SJCRH30 (cell line): ENCODE results near the gene RASA3. TPM values are rescaled to one million over a fixed set of nuclear protein-coding genes. Genes with fewer than 3 reads are reported as not detected.
"Not testable (repeated sequence)": the region's sequence is repeated elsewhere in the genome, so short reads cannot be mapped to it uniquely, and the experiment has no call there.

Experiments
- DNase-seq, 2 experiments: peaks; one replicate each; pipeline ENCODE4 v3.0.0-alpha.2; 2015 to 2020
- H3K27ac ChIP-seq: fragments of 250-450 bp; sonication (Bioruptor Pico); 2 replicates; pipeline ENCODE4 v1.5.1; 2020; ENCODE audit warnings: mild to moderate bottlenecking, moderate library complexity
- H3K27me3 ChIP-seq: fragments of 250-450 bp; sonication (Bioruptor Pico); 2 replicates; pipeline ENCODE4 v1.5.1; 2020; ENCODE audit warnings: mild to moderate bottlenecking, moderate library complexity
- H3K36me3 ChIP-seq: fragments of 250-450 bp; sonication (Bioruptor Pico); 2 replicates; pipeline ENCODE4 v1.5.1; 2020; ENCODE audit warnings: mild to moderate bottlenecking, moderate library complexity
- H3K4me1 ChIP-seq: fragments of 250-450 bp; sonication (Bioruptor Pico); 2 replicates; pipeline ENCODE4 v1.5.1; 2020; ENCODE audit warnings: mild to moderate bottlenecking, moderate library complexity
- H3K4me3 ChIP-seq: fragments of 250-450 bp; sonication (Bioruptor Pico); 2 replicates; pipeline ENCODE4 v1.5.1; 2020; ENCODE audit warnings: mild to moderate bottlenecking, moderate library complexity
- H3K9me3 ChIP-seq: fragments of 250-450 bp; sonication (Bioruptor Pico); replicated peaks from 2 replicates; pipeline ENCODE4 v1.5.1; 2020; ENCODE audit warnings: mild to moderate bottlenecking, moderate library complexity
- total RNA-seq: library from RNA; depleted of rRNA; stranded (reverse); fragments of >200 nt; shearing (Covaris generic); gene quantifications from 2 replicates; pipeline ENCODE4 v1.2.3, GENCODE V29; 2014

The RASA3 gene
- total RNA-seq, 1 experiment from 2014 or later: 20.5 TPM

DNA sequence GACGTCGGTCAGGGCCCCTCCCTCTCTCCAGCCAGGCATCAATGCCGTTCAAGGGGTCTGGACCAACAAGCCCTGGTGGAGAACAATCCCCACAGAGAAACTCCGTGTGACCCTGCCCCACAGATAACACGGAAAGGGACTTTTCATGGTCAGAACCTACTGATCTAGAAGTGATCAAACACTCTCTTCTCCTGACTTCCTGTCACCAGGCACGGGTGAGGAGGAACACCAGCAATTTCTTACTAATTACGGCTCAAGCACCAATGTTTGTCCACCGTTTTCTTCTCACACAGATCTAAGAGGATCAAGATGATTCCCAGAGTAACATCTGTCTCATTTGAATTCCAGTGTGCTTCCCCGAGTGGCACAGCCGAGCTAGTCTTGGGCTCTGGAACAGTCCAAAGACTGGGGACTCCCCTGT, 11.8 kb downstream of the RASA3 start:
- H3K9me3 ChIP-seq: no peaks in the 10 kb centered on the region
- no peak overlapping the region for H3K4me3 ChIP-seq
- H3K36me3 ChIP-seq: no peaks in the 10 kb centered on the region
- DNase-seq: no peak
- H3K27ac ChIP-seq: no peak overlapping the region
- H3K4me1 ChIP-seq: peaks cover 12% of the 10 kb centered on the region
- H3K27me3 ChIP-seq: no peaks in the 10 kb centered on the region

DNA sequence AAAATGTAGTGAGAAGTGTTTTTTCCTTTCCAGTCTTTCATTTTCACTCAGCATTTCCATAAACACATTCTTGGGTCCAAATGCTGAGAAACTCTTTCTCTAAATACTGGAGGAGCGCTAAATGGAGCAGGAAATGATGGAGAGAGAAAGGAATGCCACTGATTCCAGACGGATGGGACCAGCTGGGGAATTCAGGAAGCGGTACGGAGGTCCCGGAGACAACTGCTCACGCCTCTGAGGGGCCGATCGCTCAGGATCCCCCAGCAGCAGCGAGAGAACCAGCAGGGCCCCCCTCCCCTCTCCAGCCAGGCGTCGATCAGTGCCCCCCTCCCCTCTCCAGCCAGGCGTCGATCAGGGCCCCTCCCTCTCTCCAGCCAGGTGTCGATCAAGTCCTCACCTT, 13.2 kb downstream of the RASA3 start:
- Histone ChIP-seq H3K4me3 (peak overlapping the region; percentile 38), H3K9me3 (no peaks in the 10 kb centered on the region), H3K36me3 (no peaks in the 10 kb centered on the region), H3K27ac (peak overlapping the region; percentile 99), H3K4me1 (peaks cover 12% of the 10 kb centered on the region), H3K27me3 (no peaks in the 10 kb centered on the region)
- DNase-seq: peak; percentile 95 to 96

DNA sequence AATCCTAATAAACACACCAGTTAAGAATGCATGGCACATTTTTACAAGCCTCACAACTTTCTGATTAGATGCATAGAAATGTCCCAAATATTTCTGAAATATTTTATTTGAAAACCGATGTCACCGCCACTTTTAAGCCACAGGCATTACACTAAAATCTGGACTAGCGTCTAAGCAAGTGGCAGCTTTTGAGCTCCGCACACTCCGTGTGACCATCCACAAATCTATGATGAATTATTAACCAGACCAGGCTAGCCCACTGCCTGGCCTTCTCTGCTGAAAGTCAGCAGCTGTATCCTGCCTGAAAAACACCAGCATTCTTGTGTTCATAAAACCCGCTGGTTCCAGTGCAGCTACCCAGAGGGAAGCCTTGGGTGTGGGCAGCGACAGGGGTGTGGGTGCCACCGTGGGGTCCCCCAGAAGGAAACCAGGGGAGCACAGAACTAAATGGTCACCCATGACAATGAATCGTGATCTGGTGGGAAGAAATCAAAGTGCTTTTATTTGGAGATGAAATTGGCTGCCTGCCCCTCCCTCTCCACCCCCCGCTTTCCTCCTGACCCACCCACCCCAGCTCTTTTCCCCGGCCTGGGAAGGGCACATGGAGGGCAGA, 13.8 kb downstream of the RASA3 start:
- DNase-seq: peak; percentile 76 to 83
- Histone ChIP-seq H3K27me3 (no peaks in the 10 kb centered on the region), H3K4me3 (peak overlapping the region; percentile 38), H3K9me3 (no peaks in the 10 kb centered on the region), H3K4me1 (peaks cover 12% of the 10 kb centered on the region), H3K36me3 (no peaks in the 10 kb centered on the region), H3K27ac (peak overlapping the region; percentile 99)

DNA sequence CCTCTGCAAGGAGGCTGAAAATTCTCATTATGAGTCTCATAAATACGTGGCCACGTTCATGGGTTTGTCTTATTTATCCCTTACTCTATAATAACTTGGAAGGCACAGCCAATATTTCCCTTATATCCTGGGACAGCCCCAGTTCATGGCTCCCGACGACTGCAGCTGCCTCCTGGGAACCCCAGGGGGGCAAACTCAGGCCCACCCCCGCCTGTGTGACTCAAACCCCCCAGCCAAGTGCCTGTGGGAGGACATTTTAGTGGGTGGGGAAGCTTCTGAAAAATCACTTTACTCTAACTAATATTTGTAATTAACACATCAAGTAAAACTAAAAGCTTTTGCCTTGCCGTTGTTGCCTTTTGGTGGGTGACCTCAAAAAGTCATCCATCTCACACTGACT, 14.3 kb downstream of the RASA3 start:
- Histone ChIP-seq H3K4me1 (peaks cover 13% of the 10 kb centered on the region), H3K9me3 (no peaks in the 10 kb centered on the region), H3K27me3 (no peaks in the 10 kb centered on the region), H3K4me3 (peak overlapping the region; percentile 38), H3K36me3 (no peaks in the 10 kb centered on the region), H3K27ac (peak overlapping the region; percentile 99)
- DNase-seq: peak in 1 of 2 experiments; percentile 45

GRCh38 chr13:114117341-114117874, 15.0 kb downstream of the RASA3 start:
- H3K4me1 ChIP-seq: peaks cover 20% of the 10 kb centered on the region
- not testable (repeated sequence) for DNase-seq, H3K4me3 ChIP-seq, H3K27ac ChIP-seq, H3K36me3 ChIP-seq, H3K27me3 ChIP-seq, H3K9me3 ChIP-seq

GRCh38 chr13:114116734-114117133, 15.7 kb downstream of the RASA3 start:
- peaks cover 25% of the 10 kb centered on the region for H3K4me1 ChIP-seq
- DNase-seq: no peak
- H3K27ac ChIP-seq: no peak overlapping the region
- H3K36me3 ChIP-seq: no peaks in the 10 kb centered on the region
- H3K9me3 ChIP-seq: no peaks in the 10 kb centered on the region
- no peak overlapping the region for H3K4me3 ChIP-seq
- H3K27me3 ChIP-seq: no peaks in the 10 kb centered on the region

DNA sequence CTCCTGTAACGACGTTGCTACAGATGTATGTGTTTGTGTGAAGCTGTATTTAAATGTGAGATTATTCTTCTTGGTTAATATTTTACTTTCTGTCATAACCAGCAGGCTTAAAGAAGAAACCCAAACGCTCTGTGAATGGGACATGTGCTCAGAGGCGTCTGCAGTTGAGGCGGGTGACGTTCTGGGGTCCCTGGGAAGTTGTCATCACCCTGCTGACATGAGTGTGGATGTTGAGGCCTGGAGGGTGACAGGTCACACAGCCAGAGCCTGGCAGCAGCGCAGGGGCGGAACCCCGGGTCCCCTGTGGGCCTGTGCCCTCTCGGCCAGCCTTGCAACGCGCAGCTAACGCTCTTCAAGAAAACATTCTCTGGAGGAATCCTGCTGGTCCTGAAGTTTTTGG, 16.6 kb downstream of the RASA3 start:
- no peak for DNase-seq

DNA sequence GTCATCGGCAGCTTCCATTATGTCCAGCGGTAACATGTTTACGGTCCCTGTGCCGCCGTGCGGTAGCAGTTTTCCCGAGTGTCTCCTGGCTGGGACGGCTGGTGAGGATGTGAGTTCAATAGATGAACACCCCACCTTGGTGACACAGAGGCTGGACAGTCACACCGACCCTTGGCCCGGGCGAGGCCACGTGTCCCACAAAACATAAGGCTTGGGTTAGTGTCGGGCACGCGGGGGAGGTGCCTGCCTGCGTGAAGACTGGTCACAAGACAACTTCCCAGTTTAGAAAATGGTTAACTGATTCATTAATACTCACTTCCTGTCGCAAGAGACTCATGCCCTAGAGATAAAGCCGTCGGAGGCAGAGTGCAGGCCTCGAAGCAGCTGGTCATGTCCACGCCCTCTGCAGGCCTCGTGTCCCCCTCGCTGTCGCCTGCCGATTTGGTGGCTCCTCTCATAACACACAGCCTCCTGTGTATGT, 17.2 kb downstream of the RASA3 start:
- H3K4me3 ChIP-seq: no peak overlapping the region
- no peak overlapping the region for H3K27ac ChIP-seq
- no peaks in the 10 kb centered on the region for H3K36me3 ChIP-seq
- H3K9me3 ChIP-seq: no peaks in the 10 kb centered on the region
- H3K27me3 ChIP-seq: no peaks in the 10 kb centered on the region
- H3K4me1 ChIP-seq: peaks cover 26% of the 10 kb centered on the region
- no peak for DNase-seq

More for the DNA sequence above, 16.6 kb downstream of the RASA3 start:
- Histone ChIP-seq H3K27me3 (no peaks in the 10 kb centered on the region), H3K9me3 (no peaks in the 10 kb centered on the region), H3K36me3 (no peaks in the 10 kb centered on the region), H3K4me1 (peaks cover 24% of the 10 kb centered on the region), H3K27ac (no peak overlapping the region), H3K4me3 (no peak overlapping the region)

DNA sequence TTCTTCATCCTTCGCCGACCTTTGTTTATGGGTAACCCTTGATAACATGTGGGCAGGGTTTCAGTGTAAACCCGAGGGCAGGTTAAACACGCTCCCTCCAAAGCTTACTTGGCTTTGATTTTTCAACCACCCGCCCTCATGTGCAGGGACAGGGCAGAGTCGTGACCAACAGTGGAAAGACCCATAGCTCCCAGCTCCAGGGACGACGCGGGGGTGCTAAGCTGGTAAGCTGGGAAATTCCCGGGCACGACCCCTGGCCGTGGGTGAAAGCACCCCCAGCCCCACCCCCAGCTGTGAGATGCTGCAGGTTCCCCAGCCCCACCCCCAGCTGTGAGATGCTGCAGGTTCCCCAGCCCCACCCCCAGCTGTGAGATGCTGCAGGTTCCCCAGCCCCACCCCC, 17.8 kb downstream of the RASA3 start:
- not testable (repeated sequence) for DNase-seq, H3K27me3 ChIP-seq, H3K36me3 ChIP-seq, H3K4me3 ChIP-seq, H3K9me3 ChIP-seq, H3K27ac ChIP-seq
- H3K4me1 ChIP-seq: peaks cover 32% of the 10 kb centered on the region

DNA sequence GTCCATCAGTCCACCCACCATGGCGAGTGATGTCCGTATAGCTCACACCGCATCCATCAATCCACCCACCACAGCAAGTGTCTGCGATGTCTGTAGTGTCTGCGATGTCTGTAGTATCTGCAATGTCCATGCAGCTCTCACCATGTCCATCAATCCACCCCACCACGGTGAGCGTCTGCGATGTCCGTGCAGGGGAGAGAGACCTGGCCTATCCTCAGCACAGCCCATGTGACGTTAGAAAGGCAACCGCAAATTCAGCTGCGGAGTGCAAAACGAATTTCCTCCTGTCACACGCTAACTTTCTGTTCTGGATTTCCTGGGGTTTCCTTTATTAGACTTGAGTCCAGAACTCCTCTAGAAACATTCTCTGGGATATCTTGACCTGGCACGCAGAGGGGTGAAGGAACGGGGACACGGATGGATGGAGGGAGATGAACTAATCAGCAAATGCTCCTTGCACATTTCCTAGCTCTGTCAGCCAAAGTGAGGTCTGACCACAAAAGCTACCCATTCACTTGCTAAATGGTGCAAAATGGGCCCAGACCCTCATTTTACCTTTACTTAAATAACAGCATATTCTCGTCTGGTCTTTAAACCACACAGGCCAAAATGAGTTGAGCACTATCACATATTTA, 18.3 kb downstream of the RASA3 start:
- Histone ChIP-seq H3K9me3 (no peaks in the 10 kb centered on the region), H3K27ac (no peak overlapping the region)
- DNase-seq: no peak

GRCh38 chr13:114113395-114113794, 19.0 kb downstream of the RASA3 start:
- Histone ChIP-seq H3K4me1 (peaks cover 44% of the 10 kb centered on the region), H3K27ac (peak overlapping the region; percentile 8; the same call in 1 of the 2 replicates)
- not testable (repeated sequence) for H3K4me3 ChIP-seq, H3K27me3 ChIP-seq, DNase-seq, H3K36me3 ChIP-seq, H3K9me3 ChIP-seq

More for the DNA sequence above, 18.3 kb downstream of the RASA3 start:
- peaks cover 37% of the 10 kb centered on the region for H3K4me1 ChIP-seq
- no peak overlapping the region for H3K4me3 ChIP-seq
- no peaks in the 10 kb centered on the region for H3K27me3 ChIP-seq
- no peaks in the 10 kb centered on the region for H3K36me3 ChIP-seq

GRCh38 chr13:114112826-114113322, 19.5 kb downstream of the RASA3 start:
- Histone ChIP-seq H3K4me3 (no peak overlapping the region), H3K9me3 (no peaks in the 10 kb centered on the region), H3K36me3 (no peaks in the 10 kb centered on the region), H3K4me1 (peaks cover 41% of the 10 kb centered on the region), H3K27ac (peak overlapping the region; percentile 8; the same call in 1 of the 2 replicates), H3K27me3 (no peaks in the 10 kb centered on the region)
- peak in 1 of 2 experiments; percentile 58 for DNase-seq

GRCh38 chr13:114112231-114112825, 20.1 kb downstream of the RASA3 start:
- Histone ChIP-seq H3K27me3 (no peaks in the 10 kb centered on the region), H3K36me3 (no peaks in the 10 kb centered on the region), H3K27ac (peak overlapping the region; percentile 8; the same call in 1 of the 2 replicates), H3K4me3 (no peak overlapping the region), H3K4me1 (peaks cover 43% of the 10 kb centered on the region), H3K9me3 (no peaks in the 10 kb centered on the region)
- no peak for DNase-seq

DNA sequence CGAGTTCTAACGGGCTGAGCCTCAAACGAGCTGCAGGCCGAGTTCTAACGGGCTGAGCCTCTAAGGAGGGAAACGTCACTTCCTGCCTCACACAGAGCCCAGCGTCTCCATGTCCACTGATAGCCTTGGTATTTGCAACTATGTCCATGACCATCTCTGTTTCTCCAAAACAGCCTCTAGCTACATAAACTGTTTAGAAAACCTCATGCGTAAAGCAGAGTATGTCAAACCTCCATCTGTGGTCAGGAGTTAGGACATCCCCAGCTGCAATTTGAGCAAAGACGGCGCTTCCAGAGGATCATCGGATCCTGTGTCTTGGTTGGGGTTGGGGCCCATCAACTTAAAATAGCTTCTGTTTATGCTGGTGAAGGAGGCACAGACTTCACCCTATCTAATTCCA, 20.8 kb downstream of the RASA3 start:
- no peaks in the 10 kb centered on the region for H3K36me3 ChIP-seq
- H3K4me3 ChIP-seq: no peak overlapping the region
- no peak for DNase-seq
- peaks cover 50% of the 10 kb centered on the region for H3K4me1 ChIP-seq
- H3K27me3 ChIP-seq: no peaks in the 10 kb centered on the region
- no peaks in the 10 kb centered on the region for H3K9me3 ChIP-seq
- H3K27ac ChIP-seq: no peak overlapping the region

- not testable (repeated sequence) for H3K27ac ChIP-seq, DNase-seq, H3K27me3 ChIP-seq, H3K36me3 ChIP-seq, H3K9me3 ChIP-seq
- Histone ChIP-seq H3K4me3 (peak overlapping the region; percentile 9; the same call in 1 of the 2 replicates), H3K4me1 (peaks cover 53% of the 10 kb centered on the region)
Observed at GRCh38 chr13:114110830-114111189, 21.6 kb downstream of the RASA3 start.
